Central memory CD8-positive, alpha-beta T cell (primary cell): ENCODE results near the gene SPG11.

ENCODE experiments used
- ATAC-seq: fragments of 150-1000 bp; cut with Tn5 transposase; replicated peaks from 2 replicates; pipeline ENCODE4 v1.10.0; 2022; ENCODE audit warnings: mild to moderate bottlenecking, moderate FRiP score, moderate number of reproducible peaks; ENCODE audit not compliant: poor library complexity, severe bottlenecking; ENCODE audit errors: extremely low read depth
- DNase-seq, 2 donors: peaks; one replicate each; pipeline ENCODE4 v3.0.0; 2021; ENCODE audit warnings: low spot score in 2 of 2
- H3K27ac Mint-ChIP-seq: one replicate; pipeline ENCODE4 v1.8.0; 2022; ENCODE audit warnings: low read depth, mild to moderate bottlenecking, moderate library complexity, mixed read lengths
- H3K27me3 Mint-ChIP-seq: one replicate; pipeline ENCODE4 v1.8.0; 2022; ENCODE audit warnings: mixed read lengths
- H3K36me3 Mint-ChIP-seq: one replicate; pipeline ENCODE4 v1.8.0; 2022; ENCODE audit warnings: mild to moderate bottlenecking, moderate library complexity, mixed read lengths; ENCODE audit not compliant: insufficient read depth
- H3K4me1 Mint-ChIP-seq: one replicate; pipeline ENCODE4 v1.8.0; 2022; ENCODE audit warnings: mixed read lengths
- H3K4me3 Mint-ChIP-seq: one replicate; pipeline ENCODE4 v1.8.0; 2022; ENCODE audit warnings: mild to moderate bottlenecking, moderate library complexity, mixed read lengths
- H3K9me3 Mint-ChIP-seq: one replicate; pipeline ENCODE4 v1.8.0; 2022; ENCODE audit warnings: mixed read lengths

The SPG11 gene

GRCh38 chr15:44593042-44593736, 70.3 kb downstream of the SPG11 start:
- Mint-ChIP-seq H3K27me3 (no peaks in the 10 kb centered on the region), H3K27ac (no peak overlapping the region), H3K4me3 (no peak overlapping the region), H3K9me3 (no peaks in the 10 kb centered on the region), H3K36me3 (peaks cover 64% of the 10 kb centered on the region), H3K4me1 (peaks cover under 1% of the 10 kb centered on the region)
- DNase-seq, result peak in 1 of 2 donors; percentile 9
- peak; percentile 68 for ATAC-seq

- Mint-ChIP-seq H3K27ac (peak overlapping the region; percentile 4), H3K36me3 (peaks cover 70% of the 10 kb centered on the region), H3K27me3 (no peaks in the 10 kb centered on the region), H3K4me1 (no peaks in the 10 kb centered on the region), H3K4me3 (no peak overlapping the region), H3K9me3 (no peaks in the 10 kb centered on the region)
- DNase-seq (no peak), ATAC-seq (no peak)
Measured at GRCh38 chr15:44591326-44591725, 72.1 kb downstream of the SPG11 start.

- DNase-seq, result no peak
- Mint-ChIP-seq H3K27me3 (no peaks in the 10 kb centered on the region), H3K4me3 (no peak overlapping the region), H3K36me3 (peaks cover 73% of the 10 kb centered on the region), H3K9me3 (no peaks in the 10 kb centered on the region), H3K4me1 (peaks cover 7% of the 10 kb centered on the region), H3K27ac (no peak overlapping the region)
- no peak for ATAC-seq
Measured at GRCh38 chr15:44588541-44588940, 74.9 kb downstream of the SPG11 start.

- Mint-ChIP-seq H3K27ac (peak overlapping the region; percentile 41), H3K9me3 (no peaks in the 10 kb centered on the region), H3K36me3 (peaks cover 65% of the 10 kb centered on the region), H3K27me3 (no peaks in the 10 kb centered on the region), H3K4me1 (peaks cover 12% of the 10 kb centered on the region), H3K4me3 (no peak overlapping the region)
- ATAC-seq, result no peak
- no peak for DNase-seq
Measured at GRCh38 chr15:44585633-44586032, 77.8 kb downstream of the SPG11 start.

- peak; percentile 73 for ATAC-seq
- no peaks in the 10 kb centered on the region for H3K27me3 Mint-ChIP-seq
- peaks cover 62% of the 10 kb centered on the region for H3K36me3 Mint-ChIP-seq
- H3K9me3 Mint-ChIP-seq, result no peaks in the 10 kb centered on the region
- peak overlapping the region; percentile 42 for H3K27ac Mint-ChIP-seq
- H3K4me3 Mint-ChIP-seq, result no peak overlapping the region
- DNase-seq, result peak in 1 of 2 donors; percentile 28
- peaks cover 13% of the 10 kb centered on the region for H3K4me1 Mint-ChIP-seq
Measured at GRCh38 chr15:44584162-44584749, 79.2 kb downstream of the SPG11 start.

- Mint-ChIP-seq H3K4me3 (no peak overlapping the region), H3K27me3 (no peaks in the 10 kb centered on the region), H3K4me1 (peaks cover 16% of the 10 kb centered on the region), H3K9me3 (no peaks in the 10 kb centered on the region), H3K36me3 (peaks cover 37% of the 10 kb centered on the region), H3K27ac (no peak overlapping the region)
- ATAC-seq, result no peak
- no peak for DNase-seq
Measured at GRCh38 chr15:44580105-44580504, 83.4 kb downstream of the SPG11 start.

GRCh38 chr15:44574734-44575133, 88.7 kb downstream of the SPG11 start:
- Mint-ChIP-seq H3K27ac (peak overlapping the region; percentile 71), H3K27me3 (no peaks in the 10 kb centered on the region), H3K4me1 (peaks cover 6% of the 10 kb centered on the region), H3K4me3 (no peak overlapping the region), H3K36me3 (peaks cover 29% of the 10 kb centered on the region), H3K9me3 (no peaks in the 10 kb centered on the region)
- no peak for ATAC-seq
- no peak for DNase-seq

GRCh38 chr15:44573386-44573785, 90.1 kb downstream of the SPG11 start:
- ATAC-seq (no peak), DNase-seq (no peak)
- peaks cover 6% of the 10 kb centered on the region for H3K4me1 Mint-ChIP-seq
- H3K27ac Mint-ChIP-seq, result no peak overlapping the region
- no peaks in the 10 kb centered on the region for H3K27me3 Mint-ChIP-seq
- peaks cover 32% of the 10 kb centered on the region for H3K36me3 Mint-ChIP-seq
- no peak overlapping the region for H3K4me3 Mint-ChIP-seq
- H3K9me3 Mint-ChIP-seq, result no peaks in the 10 kb centered on the region

GRCh38 chr15:44570361-44570760, 93.1 kb downstream of the SPG11 start:
- H3K9me3 Mint-ChIP-seq, result no peaks in the 10 kb centered on the region
- DNase-seq, result no peak
- H3K27ac Mint-ChIP-seq, result no peak overlapping the region

GRCh38 chr15:44569316-44569715, 94.1 kb downstream of the SPG11 start:
- H3K27ac Mint-ChIP-seq, result no peak overlapping the region
- DNase-seq (no peak), ATAC-seq (no peak)
- H3K27me3 Mint-ChIP-seq, result no peaks in the 10 kb centered on the region
- no peaks in the 10 kb centered on the region for H3K4me1 Mint-ChIP-seq
- no peaks in the 10 kb centered on the region for H3K9me3 Mint-ChIP-seq
- no peak overlapping the region for H3K4me3 Mint-ChIP-seq
- peaks cover 51% of the 10 kb centered on the region for H3K36me3 Mint-ChIP-seq

More at GRCh38 chr15:44570361-44570760, 93.1 kb downstream of the SPG11 start:
- Mint-ChIP-seq H3K36me3 (peaks cover 46% of the 10 kb centered on the region), H3K4me3 (no peak overlapping the region), H3K27me3 (no peaks in the 10 kb centered on the region), H3K4me1 (peaks cover 6% of the 10 kb centered on the region)
- ATAC-seq, result no peak

- H3K27ac Mint-ChIP-seq, result no peak overlapping the region
- no peak overlapping the region for H3K4me3 Mint-ChIP-seq
- no peaks in the 10 kb centered on the region for H3K9me3 Mint-ChIP-seq
- peaks cover 57% of the 10 kb centered on the region for H3K36me3 Mint-ChIP-seq
- no peaks in the 10 kb centered on the region for H3K4me1 Mint-ChIP-seq
- H3K27me3 Mint-ChIP-seq, result no peaks in the 10 kb centered on the region
- no peak for DNase-seq
- no peak for ATAC-seq
Measured at GRCh38 chr15:44568338-44568737, 95.1 kb downstream of the SPG11 start.

- H3K9me3 Mint-ChIP-seq, result no peaks in the 10 kb centered on the region
- no peak overlapping the region for H3K4me3 Mint-ChIP-seq
- no peaks in the 10 kb centered on the region for H3K27me3 Mint-ChIP-seq
- peaks cover 55% of the 10 kb centered on the region for H3K36me3 Mint-ChIP-seq
- peaks cover 1% of the 10 kb centered on the region for H3K4me1 Mint-ChIP-seq
- ATAC-seq (no peak), DNase-seq (no peak)
- H3K27ac Mint-ChIP-seq, result no peak overlapping the region
Measured at GRCh38 chr15:44566155-44566540, 97.3 kb downstream of the SPG11 start.

- Mint-ChIP-seq H3K4me1 (peaks cover 7% of the 10 kb centered on the region), H3K36me3 (peaks cover 55% of the 10 kb centered on the region), H3K4me3 (no peak overlapping the region), H3K9me3 (no peaks in the 10 kb centered on the region), H3K27ac (no peak overlapping the region), H3K27me3 (no peaks in the 10 kb centered on the region)
- DNase-seq (no peak), ATAC-seq (no peak)
Measured at GRCh38 chr15:44565387-44566154, 97.9 kb downstream of the SPG11 start.
